WTC11 (cell line): ENCODE measurements around the gene NR2F6. TPM values are rescaled to one million over a fixed set of nuclear protein-coding genes. Genes with fewer than 3 reads are reported as not detected.

Experiments
- ATAC-seq: fragments of 200-7000 bp; cut with Tn5 transposase; 2 replicates; pipeline ENCODE4 v1.10.0; 2021; ENCODE audit warnings: mild to moderate bottlenecking, moderate library complexity
- CTCF ChIA-PET: fragments of 300-600 bp; sonication (Branson Sonifier 250); formaldehyde crosslinking; loops from one replicate; lab custom pipeline; 2021; ENCODE audit warnings: antibody characterized with exemption; lab: Charles Lee
- POLR2A ChIA-PET: fragments of 350-600 bp; sonication (Branson Sonifier 250); formaldehyde crosslinking; loops from one replicate; lab custom pipeline; 2021; ENCODE audit warnings: antibody characterized with exemption; lab: Charles Lee
- DNase-seq: peaks from one replicate; pipeline ENCODE4 v3.0.0; 2021; ENCODE audit warnings: low spot score
- H3K27ac Mint-ChIP-seq: 2 replicates; pipeline ENCODE4 v1.8.0; 2021; ENCODE audit warnings: mixed read lengths
- H3K27me3 Mint-ChIP-seq: 2 replicates; pipeline ENCODE4 v1.8.0; 2021; ENCODE audit warnings: low read depth, mild to moderate bottlenecking, moderate library complexity, mixed read lengths
- H3K36me3 Mint-ChIP-seq: 2 replicates; pipeline ENCODE4 v1.8.0; 2021; ENCODE audit warnings: mixed read lengths
- H3K4me1 Mint-ChIP-seq: 2 replicates; pipeline ENCODE4 v1.8.0; 2022; ENCODE audit warnings: mixed read lengths
- H3K4me3 Mint-ChIP-seq: 2 replicates; pipeline ENCODE4 v1.8.0; 2021; ENCODE audit warnings: mild to moderate bottlenecking, moderate library complexity, mixed read lengths
- H3K9me3 Mint-ChIP-seq: 2 replicates; pipeline ENCODE4 v1.8.0; 2021; ENCODE audit warnings: mixed read lengths
- CREM ChIP-seq: sonication (generic); formaldehyde crosslinking; IDR thresholded peaks from 2 replicates; pipeline ENCODE4 v1.8.1; 2022; ENCODE audit warnings: mild to moderate bottlenecking, missing genetic modification reagents, moderate library complexity
- JAZF1 ChIP-seq: fragments of 250-450 bp; sonication (Bioruptor Pico); IDR thresholded peaks from 2 replicates; pipeline ENCODE4 v1.9.0; 2021; ENCODE audit warnings: moderate library complexity, mild to moderate bottlenecking, inconsistent platforms
- NFYB ChIP-seq: sonication (generic); formaldehyde crosslinking; conservative IDR thresholded peaks from 2 replicates; pipeline ENCODE4 v1.8.0; 2022; ENCODE audit warnings: low read depth, missing genetic modification reagents
- NR2C2 ChIP-seq: sonication (generic); formaldehyde crosslinking; IDR thresholded peaks from 2 replicates; pipeline ENCODE4 v1.8.0; 2022; ENCODE audit warnings: mild to moderate bottlenecking, missing genetic modification reagents
- SMAD4 ChIP-seq: sonication (generic); formaldehyde crosslinking; IDR thresholded peaks from 2 replicates; pipeline ENCODE4 v1.8.0; 2022; ENCODE audit warnings: mild to moderate bottlenecking, missing genetic modification reagents
- TEAD4 ChIP-seq: sonication (generic); formaldehyde crosslinking; IDR thresholded peaks from 2 replicates; pipeline ENCODE4 v1.8.0; 2022; ENCODE audit warnings: mild to moderate bottlenecking, missing genetic modification reagents
- ZNF121 ChIP-seq: sonication (generic); formaldehyde crosslinking; IDR thresholded peaks from 2 replicates; pipeline ENCODE4 v1.8.0; 2023; ENCODE audit warnings: missing genetic modification reagents
- ZNF138 ChIP-seq: sonication (generic); formaldehyde crosslinking; conservative IDR thresholded peaks from 2 replicates; pipeline ENCODE4 v1.8.1; 2022; ENCODE audit warnings: mild to moderate bottlenecking, moderate library complexity, missing genetic modification reagents
- ZNF317 ChIP-seq: sonication (generic); formaldehyde crosslinking; IDR thresholded peaks from 2 replicates; pipeline ENCODE4 v1.8.1; 2023; ENCODE audit warnings: low read depth, mild to moderate bottlenecking, moderate library complexity, missing genetic modification reagents, borderline replicate concordance
- ZNF423 ChIP-seq: fragments of 250-450 bp; sonication (Bioruptor Pico); IDR thresholded peaks from 2 replicates; pipeline ENCODE4 v2.1.2; 2022; ENCODE audit warnings: mild to moderate bottlenecking, moderate library complexity
- ZNF671 ChIP-seq: fragments of 250-450 bp; sonication (Bioruptor Pico); IDR thresholded peaks from 2 replicates; pipeline ENCODE4 v1.8.0; 2021; ENCODE audit warnings: mild to moderate bottlenecking
- total RNA-seq: library from RNA; stranded (reverse); gene quantifications from 3 replicates; pipeline ENCODE4 v1.2.3, GENCODE V29; 2021
- TF ChIP-seq, protein P1 (sequence below): sonication (generic); formaldehyde crosslinking; IDR thresholded peaks from 2 replicates; pipeline ENCODE4 v1.8.0; 2022; ENCODE audit warnings: mild to moderate bottlenecking, missing genetic modification reagents
- TF ChIP-seq, protein P2 (sequence below): sonication (generic); formaldehyde crosslinking; IDR thresholded peaks from 2 replicates; pipeline ENCODE4 v1.8.1; 2023; ENCODE audit warnings: mild to moderate bottlenecking, missing genetic modification reagents
- TF ChIP-seq, protein P3 (sequence below): fragments of 250-450 bp; sonication (Bioruptor Pico); IDR thresholded peaks from 2 replicates; pipeline ENCODE4 v2.1.2; 2022; ENCODE audit warnings: mild to moderate bottlenecking, moderate library complexity
- TF ChIP-seq, protein P4 (sequence below): sonication (generic); formaldehyde crosslinking; IDR thresholded peaks from 2 replicates; pipeline ENCODE4 v1.8.0; 2023; ENCODE audit warnings: missing genetic modification reagents
- TF ChIP-seq, protein P5 (sequence below): fragments of 200-600 bp; IDR thresholded peaks from 2 replicates; pipeline ENCODE4 v1.8.0; 2022; ENCODE audit warnings: antibody characterized with exemption
- TF ChIP-seq, protein P6 (sequence below): sonication (generic); formaldehyde crosslinking; IDR thresholded peaks from 2 replicates; pipeline ENCODE4 v1.8.1; 2023; ENCODE audit warnings: mild to moderate bottlenecking, missing genetic modification reagents, moderate library complexity

Gene NR2F6
- total RNA-seq, 1 experiment from 2014 or later = 145 TPM

DNA sequence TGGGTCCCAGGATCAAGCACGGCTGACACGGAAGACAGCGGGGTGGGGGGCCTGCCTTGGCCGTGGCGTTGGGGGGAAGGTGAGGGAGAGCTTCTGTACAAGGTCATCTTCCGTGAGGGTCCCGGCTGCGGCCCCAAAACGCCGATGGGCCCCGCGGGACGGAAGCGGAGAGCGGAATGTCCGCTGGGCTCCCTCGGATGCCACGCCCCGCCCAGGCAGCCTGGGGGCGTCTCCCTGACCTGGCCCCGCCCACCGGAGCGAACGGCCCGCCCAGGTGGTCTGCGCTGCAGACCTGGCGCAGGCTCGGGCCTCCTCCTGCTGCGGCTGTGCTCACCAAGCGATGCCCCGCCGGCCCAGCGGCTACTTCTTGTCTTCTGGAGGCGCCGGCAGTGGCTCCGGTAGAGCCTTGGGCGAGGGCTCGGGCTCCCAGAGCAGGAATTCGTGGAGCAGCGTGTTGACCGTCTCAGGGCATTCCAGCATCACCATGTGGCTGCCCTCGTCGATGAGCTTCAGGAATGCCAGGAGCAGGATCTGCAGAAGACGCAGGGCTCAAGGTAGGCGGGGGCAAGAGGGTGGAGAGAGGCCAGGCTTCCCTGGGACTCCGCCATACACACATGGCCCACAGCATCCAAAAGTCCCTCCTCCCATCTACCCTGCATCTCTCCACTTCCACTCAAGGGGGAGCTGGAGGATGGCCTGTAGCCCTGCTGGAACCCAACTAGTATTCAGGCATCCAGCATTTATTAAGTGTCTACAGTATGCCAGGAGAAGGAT lies 46.8 kb upstream of the NR2F6 start (continued):
- TF ChIP-seq ZNF138 (CRISPR knock-in tag) (no peak), ZNF317 (CRISPR knock-in tag) (no peak), JAZF1 (CRISPR knock-in tag) (no peak), NR2C2 (CRISPR knock-in tag) (no peak), ZNF423 (CRISPR knock-in tag) (no peak)
- TF ChIP-seq, protein P1, sequence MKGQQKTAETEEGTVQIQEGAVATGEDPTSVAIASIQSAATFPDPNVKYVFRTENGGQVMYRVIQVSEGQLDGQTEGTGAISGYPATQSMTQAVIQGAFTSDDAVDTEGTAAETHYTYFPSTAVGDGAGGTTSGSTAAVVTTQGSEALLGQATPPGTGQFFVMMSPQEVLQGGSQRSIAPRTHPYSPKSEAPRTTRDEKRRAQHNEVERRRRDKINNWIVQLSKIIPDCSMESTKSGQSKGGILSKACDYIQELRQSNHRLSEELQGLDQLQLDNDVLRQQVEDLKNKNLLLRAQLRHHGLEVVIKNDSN (CRISPR knock-in tag) = peak; percentile 48; the same call in 1 of the 2 replicates

DNA sequence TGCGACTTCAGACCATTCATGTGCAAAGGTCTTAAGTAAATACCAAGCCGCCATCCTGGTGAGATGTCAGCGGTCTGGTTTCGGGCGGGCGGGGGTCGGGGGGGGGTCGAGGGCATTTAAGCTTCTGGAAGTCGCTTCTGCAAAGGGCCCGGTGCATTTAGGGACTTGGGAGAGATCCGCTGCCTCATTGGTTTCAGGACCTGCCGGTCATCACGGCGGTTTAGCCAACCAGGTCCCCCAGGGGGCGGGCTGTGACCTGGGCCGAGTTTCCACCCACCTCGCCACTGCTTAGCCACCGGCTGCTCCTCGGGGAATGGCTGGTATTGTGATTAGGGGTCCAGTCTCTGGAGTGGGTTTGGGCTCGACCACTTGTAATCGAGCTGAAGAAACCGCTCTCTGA lies 43.8 kb upstream of the NR2F6 start:
- peaks cover 5% of the 10 kb centered on the region for H3K36me3 Mint-ChIP-seq
- CTCF ChIA-PET = interaction anchor here (0.6 to 1.5 kb wide), 3 partner anchors 29 to 163 kb away, joined by 3 to 7 read pairs (median 5); no protein-coding TSS in a partner anchor
- ATAC-seq (peak; percentile 52), DNase-seq (peak; percentile 91)
- no peaks in the 10 kb centered on the region; the same call in 1 of the 2 replicates for H3K27me3 Mint-ChIP-seq
- POLR2A ChIA-PET = interaction anchor here (0.7 kb wide), 1 partner anchor 22 kb away, joined by 3 read pairs; the partner anchor contains the start of gene BABAM1
- peak overlapping the region; percentile 31 for H3K4me3 Mint-ChIP-seq
- H3K9me3 Mint-ChIP-seq = no peaks in the 10 kb centered on the region
- H3K4me1 Mint-ChIP-seq = peaks cover 10% of the 10 kb centered on the region
- no peak overlapping the region for H3K27ac Mint-ChIP-seq
- TF ChIP-seq, protein P2, sequence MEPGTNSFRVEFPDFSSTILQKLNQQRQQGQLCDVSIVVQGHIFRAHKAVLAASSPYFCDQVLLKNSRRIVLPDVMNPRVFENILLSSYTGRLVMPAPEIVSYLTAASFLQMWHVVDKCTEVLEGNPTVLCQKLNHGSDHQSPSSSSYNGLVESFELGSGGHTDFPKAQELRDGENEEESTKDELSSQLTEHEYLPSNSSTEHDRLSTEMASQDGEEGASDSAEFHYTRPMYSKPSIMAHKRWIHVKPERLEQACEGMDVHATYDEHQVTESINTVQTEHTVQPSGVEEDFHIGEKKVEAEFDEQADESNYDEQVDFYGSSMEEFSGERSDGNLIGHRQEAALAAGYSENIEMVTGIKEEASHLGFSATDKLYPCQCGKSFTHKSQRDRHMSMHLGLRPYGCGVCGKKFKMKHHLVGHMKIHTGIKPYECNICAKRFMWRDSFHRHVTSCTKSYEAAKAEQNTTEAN (CRISPR knock-in tag) = no peak
- TF ChIP-seq TEAD4 (CRISPR knock-in tag) = no peak
- no peak for TF ChIP-seq ZNF121 (CRISPR knock-in tag)
- TF ChIP-seq, protein P3, sequence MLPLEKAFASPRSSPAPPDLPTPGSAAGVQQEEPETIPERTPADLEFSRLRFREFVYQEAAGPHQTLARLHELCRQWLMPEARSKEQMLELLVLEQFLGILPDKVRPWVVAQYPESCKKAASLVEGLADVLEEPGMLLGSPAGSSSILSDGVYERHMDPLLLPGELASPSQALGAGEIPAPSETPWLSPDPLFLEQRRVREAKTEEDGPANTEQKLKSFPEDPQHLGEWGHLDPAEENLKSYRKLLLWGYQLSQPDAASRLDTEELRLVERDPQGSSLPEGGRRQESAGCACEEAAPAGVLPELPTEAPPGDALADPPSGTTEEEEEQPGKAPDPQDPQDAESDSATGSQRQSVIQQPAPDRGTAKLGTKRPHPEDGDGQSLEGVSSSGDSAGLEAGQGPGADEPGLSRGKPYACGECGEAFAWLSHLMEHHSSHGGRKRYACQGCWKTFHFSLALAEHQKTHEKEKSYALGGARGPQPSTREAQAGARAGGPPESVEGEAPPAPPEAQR (CRISPR knock-in tag) = no peak
- TF ChIP-seq, protein P4, sequence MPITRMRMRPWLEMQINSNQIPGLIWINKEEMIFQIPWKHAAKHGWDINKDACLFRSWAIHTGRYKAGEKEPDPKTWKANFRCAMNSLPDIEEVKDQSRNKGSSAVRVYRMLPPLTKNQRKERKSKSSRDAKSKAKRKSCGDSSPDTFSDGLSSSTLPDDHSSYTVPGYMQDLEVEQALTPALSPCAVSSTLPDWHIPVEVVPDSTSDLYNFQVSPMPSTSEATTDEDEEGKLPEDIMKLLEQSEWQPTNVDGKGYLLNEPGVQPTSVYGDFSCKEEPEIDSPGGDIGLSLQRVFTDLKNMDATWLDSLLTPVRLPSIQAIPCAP (CRISPR knock-in tag) = no peak
- no peak for TF ChIP-seq SMAD4 (CRISPR knock-in tag)
- TF ChIP-seq NFYB = peak; percentile 88
- TF ChIP-seq, protein P5, sequence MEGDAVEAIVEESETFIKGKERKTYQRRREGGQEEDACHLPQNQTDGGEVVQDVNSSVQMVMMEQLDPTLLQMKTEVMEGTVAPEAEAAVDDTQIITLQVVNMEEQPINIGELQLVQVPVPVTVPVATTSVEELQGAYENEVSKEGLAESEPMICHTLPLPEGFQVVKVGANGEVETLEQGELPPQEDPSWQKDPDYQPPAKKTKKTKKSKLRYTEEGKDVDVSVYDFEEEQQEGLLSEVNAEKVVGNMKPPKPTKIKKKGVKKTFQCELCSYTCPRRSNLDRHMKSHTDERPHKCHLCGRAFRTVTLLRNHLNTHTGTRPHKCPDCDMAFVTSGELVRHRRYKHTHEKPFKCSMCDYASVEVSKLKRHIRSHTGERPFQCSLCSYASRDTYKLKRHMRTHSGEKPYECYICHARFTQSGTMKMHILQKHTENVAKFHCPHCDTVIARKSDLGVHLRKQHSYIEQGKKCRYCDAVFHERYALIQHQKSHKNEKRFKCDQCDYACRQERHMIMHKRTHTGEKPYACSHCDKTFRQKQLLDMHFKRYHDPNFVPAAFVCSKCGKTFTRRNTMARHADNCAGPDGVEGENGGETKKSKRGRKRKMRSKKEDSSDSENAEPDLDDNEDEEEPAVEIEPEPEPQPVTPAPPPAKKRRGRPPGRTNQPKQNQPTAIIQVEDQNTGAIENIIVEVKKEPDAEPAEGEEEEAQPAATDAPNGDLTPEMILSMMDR = no peak
- TF ChIP-seq ZNF671 (CRISPR knock-in tag) = no peak

DNA sequence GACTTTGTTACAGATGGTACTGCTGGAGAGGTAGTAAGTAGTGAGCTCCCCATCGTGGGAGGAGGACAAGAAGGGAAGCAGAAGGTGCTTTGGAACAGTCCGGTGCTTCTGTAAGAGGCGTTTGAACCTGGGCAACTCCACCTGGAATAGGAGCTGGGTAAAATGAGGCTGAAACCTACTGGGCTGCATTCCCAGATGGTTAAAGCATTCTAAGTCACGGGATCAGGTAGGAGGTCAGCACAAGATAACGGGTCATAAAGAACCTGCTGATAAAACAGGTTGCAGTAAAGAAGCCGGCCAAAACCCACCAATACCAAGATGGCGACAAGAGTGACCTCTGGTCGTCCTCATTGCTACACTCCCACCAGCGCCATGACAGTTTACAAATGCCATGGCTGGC lies 41.0 kb upstream of the NR2F6 start:
- ChIA-PET CTCF (interaction anchor here (0.6 kb wide), 1 partner anchor 45 kb away, joined by 4 read pairs; no protein-coding TSS in a partner anchor), POLR2A (no interaction called here)
- Mint-ChIP-seq H3K9me3 (no peaks in the 10 kb centered on the region), H3K4me3 (no peak overlapping the region), H3K4me1 (peaks cover 3% of the 10 kb centered on the region; the same call in 1 of the 2 replicates), H3K36me3 (peaks cover 8% of the 10 kb centered on the region; the same call in 1 of the 2 replicates), H3K27me3 (peaks cover 3% of the 10 kb centered on the region), H3K27ac (no peak overlapping the region)
- TF ChIP-seq CREM (CRISPR knock-in tag) (no peak), NFYB (no peak)
- TF ChIP-seq, protein P6, sequence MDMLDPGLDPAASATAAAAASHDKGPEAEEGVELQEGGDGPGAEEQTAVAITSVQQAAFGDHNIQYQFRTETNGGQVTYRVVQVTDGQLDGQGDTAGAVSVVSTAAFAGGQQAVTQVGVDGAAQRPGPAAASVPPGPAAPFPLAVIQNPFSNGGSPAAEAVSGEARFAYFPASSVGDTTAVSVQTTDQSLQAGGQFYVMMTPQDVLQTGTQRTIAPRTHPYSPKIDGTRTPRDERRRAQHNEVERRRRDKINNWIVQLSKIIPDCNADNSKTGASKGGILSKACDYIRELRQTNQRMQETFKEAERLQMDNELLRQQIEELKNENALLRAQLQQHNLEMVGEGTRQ (CRISPR knock-in tag) = no peak
- ATAC-seq = no peak
- no peak for DNase-seq
